Measurements from ENCODE around the gene MAP3K2.

MAP3K2 gene

GRCh38 chr2:127343277-127343676, 44.5 kb downstream of the MAP3K2 start:
- H3K4me1 ChIP-seq (ENCODE audit: insufficient read depth, low read length, poor library complexity, severe bottlenecking): peaks cover 8% of the 10 kb centered on the region
- H3K27me3 ChIP-seq (ENCODE audit: insufficient read depth, low read length, poor library complexity, severe bottlenecking): no peaks in the 10 kb centered on the region
- H3F3A ChIP-seq (ENCODE audit: low read depth): no peaks in the 10 kb centered on the region
- H4K20me1 ChIP-seq (ENCODE audit: insufficient read depth, low read length, poor library complexity, severe bottlenecking): peaks cover 25% of the 10 kb centered on the region
- peaks cover 56% of the 10 kb centered on the region for H3K79me2 ChIP-seq (ENCODE audit: insufficient read depth, low read length)
- no peaks in the 10 kb centered on the region for H3K9me2 ChIP-seq (replicated peaks; ENCODE audit: low read depth, low read length)
- no peak overlapping the region for H3K4me2 ChIP-seq (ENCODE audit: low read depth, low read length, poor library complexity, severe bottlenecking)
- H3K9ac ChIP-seq (ENCODE audit: low read depth, low read length, poor library complexity, severe bottlenecking): no peak overlapping the region
- TF ChIP-seq EZH2phosphoT487 (IDR thresholded peaks at IDR 0.05; ENCODE audit: borderline replicate concordance): no peak
- TF ChIP-seq, protein P1, sequence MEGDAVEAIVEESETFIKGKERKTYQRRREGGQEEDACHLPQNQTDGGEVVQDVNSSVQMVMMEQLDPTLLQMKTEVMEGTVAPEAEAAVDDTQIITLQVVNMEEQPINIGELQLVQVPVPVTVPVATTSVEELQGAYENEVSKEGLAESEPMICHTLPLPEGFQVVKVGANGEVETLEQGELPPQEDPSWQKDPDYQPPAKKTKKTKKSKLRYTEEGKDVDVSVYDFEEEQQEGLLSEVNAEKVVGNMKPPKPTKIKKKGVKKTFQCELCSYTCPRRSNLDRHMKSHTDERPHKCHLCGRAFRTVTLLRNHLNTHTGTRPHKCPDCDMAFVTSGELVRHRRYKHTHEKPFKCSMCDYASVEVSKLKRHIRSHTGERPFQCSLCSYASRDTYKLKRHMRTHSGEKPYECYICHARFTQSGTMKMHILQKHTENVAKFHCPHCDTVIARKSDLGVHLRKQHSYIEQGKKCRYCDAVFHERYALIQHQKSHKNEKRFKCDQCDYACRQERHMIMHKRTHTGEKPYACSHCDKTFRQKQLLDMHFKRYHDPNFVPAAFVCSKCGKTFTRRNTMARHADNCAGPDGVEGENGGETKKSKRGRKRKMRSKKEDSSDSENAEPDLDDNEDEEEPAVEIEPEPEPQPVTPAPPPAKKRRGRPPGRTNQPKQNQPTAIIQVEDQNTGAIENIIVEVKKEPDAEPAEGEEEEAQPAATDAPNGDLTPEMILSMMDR (conservative IDR thresholded peaks at IDR 0.05; ENCODE audit: low read length): no peak
- H3K4me3 ChIP-seq (ENCODE audit: low read length, poor library complexity, severe bottlenecking): no peak overlapping the region
- H3K36me3 ChIP-seq (ENCODE audit: insufficient read depth, low read length): peaks cover 27% of the 10 kb centered on the region; the same call in 1 of the 2 replicates
- H2AFZ ChIP-seq (ENCODE audit: low read length): no peak overlapping the region
- H3K9me3 ChIP-seq (ENCODE audit: insufficient read depth, low read depth, low read length): no peaks in the 10 kb centered on the region

- H3K27me3 ChIP-seq (ENCODE audit: insufficient read depth, low read length, poor library complexity, severe bottlenecking): no peaks in the 10 kb centered on the region
- peaks cover 44% of the 10 kb centered on the region for H3K79me2 ChIP-seq (ENCODE audit: insufficient read depth, low read length)
- H3K36me3 ChIP-seq (ENCODE audit: insufficient read depth, low read length): peaks cover 38% of the 10 kb centered on the region; the same call in 1 of the 2 replicates
- H3K4me2 ChIP-seq (ENCODE audit: low read depth, low read length, poor library complexity, severe bottlenecking): no peak overlapping the region
- no peaks in the 10 kb centered on the region for H3K4me1 ChIP-seq (ENCODE audit: insufficient read depth, low read length, poor library complexity, severe bottlenecking)
- H3F3A ChIP-seq (ENCODE audit: low read depth): no peaks in the 10 kb centered on the region
- peaks cover 16% of the 10 kb centered on the region for H4K20me1 ChIP-seq (ENCODE audit: insufficient read depth, low read length, poor library complexity, severe bottlenecking)
- H3K4me3 ChIP-seq (ENCODE audit: low read length, poor library complexity, severe bottlenecking): no peak overlapping the region
- no peaks in the 10 kb centered on the region for H3K9me3 ChIP-seq (ENCODE audit: insufficient read depth, low read depth, low read length)
- no peaks in the 10 kb centered on the region for H3K9me2 ChIP-seq (replicated peaks; ENCODE audit: low read depth, low read length)
- H2AFZ ChIP-seq (ENCODE audit: low read length): no peak overlapping the region
- H3K9ac ChIP-seq (ENCODE audit: low read depth, low read length, poor library complexity, severe bottlenecking): no peak overlapping the region
- TF ChIP-seq, protein P1 (conservative IDR thresholded peaks at IDR 0.05; ENCODE audit: low read length): no peak
- no peak for TF ChIP-seq EZH2phosphoT487 (IDR thresholded peaks at IDR 0.05; ENCODE audit: borderline replicate concordance)
Measured at GRCh38 chr2:127342101-127342500, 45.7 kb downstream of the MAP3K2 start.

DNA sequence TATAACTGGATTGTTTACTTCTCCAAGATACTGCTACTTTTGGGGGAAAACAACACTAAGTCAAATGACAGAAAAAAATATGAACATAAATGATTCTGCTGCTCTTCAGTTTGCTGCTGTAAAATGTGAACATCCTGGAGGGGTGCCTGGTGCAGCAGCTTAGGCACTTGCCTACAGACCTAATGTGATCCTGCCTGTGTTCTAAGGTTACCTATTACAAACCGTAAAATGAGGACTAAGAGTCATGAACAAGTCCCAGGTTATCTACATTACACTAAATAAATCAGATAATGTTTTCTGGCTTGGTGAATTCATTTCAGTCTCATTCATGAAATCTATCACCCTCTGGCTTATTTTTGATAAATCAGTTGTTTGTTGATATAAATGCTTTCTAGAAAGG, 55.4 kb downstream of the MAP3K2 start:
- no peaks in the 10 kb centered on the region for H3K4me1 ChIP-seq (ENCODE audit: insufficient read depth, low read length, poor library complexity, severe bottlenecking)
- TF ChIP-seq, protein P1 (conservative IDR thresholded peaks at IDR 0.05; ENCODE audit: low read length): no peak
- H3K79me2 ChIP-seq (ENCODE audit: insufficient read depth, low read length): no peaks in the 10 kb centered on the region
- no peak overlapping the region for H3K4me3 ChIP-seq (ENCODE audit: low read length, poor library complexity, severe bottlenecking)
- no peaks in the 10 kb centered on the region for H4K20me1 ChIP-seq (ENCODE audit: insufficient read depth, low read length, poor library complexity, severe bottlenecking)
- H3K9me3 ChIP-seq (ENCODE audit: insufficient read depth, low read depth, low read length): no peaks in the 10 kb centered on the region
- H3K27me3 ChIP-seq (ENCODE audit: insufficient read depth, low read length, poor library complexity, severe bottlenecking): no peaks in the 10 kb centered on the region
- no peaks in the 10 kb centered on the region for H3K9me2 ChIP-seq (replicated peaks; ENCODE audit: low read depth, low read length)
- H3F3A ChIP-seq (ENCODE audit: low read depth): no peaks in the 10 kb centered on the region
- no peak overlapping the region for H2AFZ ChIP-seq (ENCODE audit: low read length)
- H3K36me3 ChIP-seq (ENCODE audit: insufficient read depth, low read length): peaks cover 80% of the 10 kb centered on the region
- no peak overlapping the region for H3K4me2 ChIP-seq (ENCODE audit: low read depth, low read length, poor library complexity, severe bottlenecking)
- H3K9ac ChIP-seq (ENCODE audit: low read depth, low read length, poor library complexity, severe bottlenecking): no peak overlapping the region

Measured in Loucy (cell line).